ENCODE results near the gene BRS3.

BRS3 gene

DNA sequence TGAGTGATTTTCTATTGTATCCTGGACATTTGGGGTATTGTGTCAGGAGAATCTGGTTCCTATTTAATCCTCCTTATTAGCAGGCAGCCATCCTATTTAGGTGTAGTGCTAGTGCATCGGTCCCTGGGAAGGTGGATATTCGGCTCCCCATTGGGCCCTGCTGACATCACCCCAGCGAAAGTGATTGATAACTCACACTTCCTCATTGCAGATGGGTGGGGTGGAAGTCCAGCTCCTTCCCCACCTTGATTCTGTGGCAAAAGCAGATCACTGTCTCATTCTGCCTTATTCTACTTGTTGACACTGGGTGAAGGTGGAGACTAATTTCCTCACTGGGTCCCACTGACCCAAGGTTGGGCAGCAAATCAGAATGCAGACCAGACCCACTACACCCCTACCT lies 23.2 kb upstream of the BRS3 start:
- Histone ChIP-seq H3K9ac (ENCODE audit: low read length) (no peak overlapping the region), H3K36me3 (ENCODE audit: control insufficient read depth, insufficient read depth, low read length) (no peaks in the 10 kb centered on the region), H3K9me3 (ENCODE audit: control insufficient read depth, low read length) (no peaks in the 10 kb centered on the region), H3K4me1 (ENCODE audit: control insufficient read depth, insufficient read depth, low read length) (no peaks in the 10 kb centered on the region), H3K27me3 (ENCODE audit: control insufficient read depth, insufficient read depth, low read length) (no peaks in the 10 kb centered on the region), H3K4me3 (ENCODE audit: low read length) (no peak overlapping the region)

DNA sequence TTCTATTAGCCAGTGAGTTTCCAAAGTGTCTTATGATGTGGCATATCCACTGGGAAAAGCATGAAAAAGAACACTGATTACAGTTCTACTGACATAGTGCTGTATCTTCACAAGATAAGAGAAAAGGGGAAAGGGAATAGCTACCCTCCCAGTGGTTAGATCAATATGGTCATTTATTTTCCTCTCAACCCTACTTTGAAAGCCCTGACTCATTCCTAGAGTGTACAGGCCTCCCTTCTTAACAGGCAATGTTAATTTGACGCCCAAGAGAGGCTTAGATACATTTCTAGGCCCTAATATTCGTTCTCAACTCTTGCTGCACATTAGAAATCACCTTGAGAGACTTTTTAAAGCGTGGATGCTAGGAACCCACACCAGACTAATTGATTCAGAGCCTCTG lies 20.4 kb upstream of the BRS3 start:
- Histone ChIP-seq H3K9me3 (ENCODE audit: control insufficient read depth, low read length) (no peaks in the 10 kb centered on the region), H3K9ac (ENCODE audit: low read length) (no peak overlapping the region), H3K4me1 (ENCODE audit: control insufficient read depth, insufficient read depth, low read length) (no peaks in the 10 kb centered on the region), H3K36me3 (ENCODE audit: control insufficient read depth, insufficient read depth, low read length) (no peaks in the 10 kb centered on the region), H3K27me3 (ENCODE audit: control insufficient read depth, insufficient read depth, low read length) (no peaks in the 10 kb centered on the region), H3K4me3 (ENCODE audit: low read length) (no peak overlapping the region)

DNA sequence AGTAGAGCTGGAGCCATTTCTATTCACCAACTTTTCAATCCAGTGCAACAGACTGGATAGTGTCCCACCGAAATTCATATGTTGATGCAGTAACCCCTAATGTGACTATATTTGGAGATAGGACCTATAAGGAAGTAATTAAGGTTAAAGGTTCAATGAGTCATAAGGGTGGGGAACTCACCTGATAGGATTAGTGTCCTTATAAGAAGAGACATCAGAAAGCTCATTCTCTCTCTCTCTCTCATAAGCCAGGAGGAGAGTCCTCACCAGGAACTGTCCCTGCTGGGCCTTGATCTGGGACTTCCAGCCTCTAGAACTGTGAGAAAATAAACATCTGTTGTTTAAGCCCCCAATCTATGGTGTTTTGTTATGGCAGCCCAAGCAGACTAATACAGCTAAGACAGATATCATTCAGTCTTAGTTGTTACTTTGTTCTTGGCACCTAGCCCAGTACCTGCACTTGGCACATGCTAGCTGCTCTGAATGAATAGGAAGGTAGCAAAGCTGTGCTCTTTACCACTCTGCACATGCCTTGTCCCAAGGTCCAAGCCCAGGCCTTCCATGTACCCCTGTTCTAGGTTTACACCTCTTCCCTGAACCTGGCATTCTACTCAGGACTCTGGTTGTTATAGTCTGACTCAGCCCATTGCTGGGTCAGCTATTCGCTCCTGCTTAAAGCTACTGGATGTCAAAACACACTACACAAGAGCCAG lies 19.2 kb upstream of the BRS3 start:
- Histone ChIP-seq H3K4me3 (ENCODE audit: low read length) (no peak overlapping the region), H3K36me3 (ENCODE audit: control insufficient read depth, insufficient read depth, low read length) (no peaks in the 10 kb centered on the region), H3K9ac (ENCODE audit: low read length) (no peak overlapping the region), H3K27me3 (ENCODE audit: control insufficient read depth, insufficient read depth, low read length) (no peaks in the 10 kb centered on the region), H3K4me1 (ENCODE audit: control insufficient read depth, insufficient read depth, low read length) (no peaks in the 10 kb centered on the region), H3K9me3 (ENCODE audit: control insufficient read depth, low read length) (no peaks in the 10 kb centered on the region)

DNA sequence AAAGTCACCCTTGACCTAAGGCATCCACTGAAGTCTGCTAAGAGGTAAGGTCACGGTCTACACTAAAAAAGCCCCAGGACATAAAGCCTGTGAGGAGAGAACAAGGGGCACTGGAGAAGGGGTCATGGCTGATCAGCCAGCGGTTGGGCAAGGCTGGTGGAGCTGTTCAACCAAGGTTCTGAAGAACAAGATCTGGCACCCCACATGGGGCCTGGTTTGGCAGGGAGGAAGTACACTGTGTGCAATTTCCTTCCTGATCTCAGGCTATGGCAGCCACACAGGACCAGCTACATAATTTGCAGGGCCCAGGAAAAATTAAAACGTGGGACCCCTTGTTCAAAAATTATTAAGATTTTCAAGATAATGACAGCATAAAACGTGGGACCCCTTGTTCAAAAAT lies 14.1 kb upstream of the BRS3 start:
- H3K4me1 ChIP-seq (ENCODE audit: control insufficient read depth, insufficient read depth, low read length) = no peaks in the 10 kb centered on the region

DNA sequence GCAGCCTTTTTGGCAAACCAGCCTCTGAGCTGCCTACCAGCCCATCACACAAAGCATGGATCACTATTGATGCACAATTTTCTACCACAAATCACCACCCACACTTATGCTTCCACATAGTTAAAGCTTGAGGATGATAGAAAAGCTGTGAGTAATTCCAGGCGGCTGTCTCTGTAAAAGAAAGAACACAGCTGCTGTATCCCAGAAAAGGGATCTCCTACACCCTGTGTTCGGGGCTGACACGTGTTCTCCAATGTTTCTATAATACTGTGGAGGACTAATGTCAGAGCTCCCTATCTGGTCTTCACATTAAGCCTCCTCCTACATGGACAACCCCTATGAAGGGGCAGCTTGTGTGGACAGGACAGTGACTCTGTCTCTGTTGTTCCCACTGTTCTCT lies 12.5 kb upstream of the BRS3 start:
- H3K9me3 ChIP-seq (ENCODE audit: control insufficient read depth, low read length) = no peaks in the 10 kb centered on the region
- no peaks in the 10 kb centered on the region for H3K4me1 ChIP-seq (ENCODE audit: control insufficient read depth, insufficient read depth, low read length)
- no peak overlapping the region for H3K4me3 ChIP-seq (ENCODE audit: low read length)
- no peaks in the 10 kb centered on the region for H3K27me3 ChIP-seq (ENCODE audit: control insufficient read depth, insufficient read depth, low read length)
- no peaks in the 10 kb centered on the region for H3K36me3 ChIP-seq (ENCODE audit: control insufficient read depth, insufficient read depth, low read length)
- no peak overlapping the region for H3K9ac ChIP-seq (ENCODE audit: low read length)

More for the DNA sequence above, 14.1 kb upstream of the BRS3 start:
- Histone ChIP-seq H3K36me3 (ENCODE audit: control insufficient read depth, insufficient read depth, low read length) (no peaks in the 10 kb centered on the region), H3K4me3 (ENCODE audit: low read length) (no peak overlapping the region), H3K9me3 (ENCODE audit: control insufficient read depth, low read length) (no peaks in the 10 kb centered on the region), H3K9ac (ENCODE audit: low read length) (no peak overlapping the region), H3K27me3 (ENCODE audit: control insufficient read depth, insufficient read depth, low read length) (no peaks in the 10 kb centered on the region)

DNA sequence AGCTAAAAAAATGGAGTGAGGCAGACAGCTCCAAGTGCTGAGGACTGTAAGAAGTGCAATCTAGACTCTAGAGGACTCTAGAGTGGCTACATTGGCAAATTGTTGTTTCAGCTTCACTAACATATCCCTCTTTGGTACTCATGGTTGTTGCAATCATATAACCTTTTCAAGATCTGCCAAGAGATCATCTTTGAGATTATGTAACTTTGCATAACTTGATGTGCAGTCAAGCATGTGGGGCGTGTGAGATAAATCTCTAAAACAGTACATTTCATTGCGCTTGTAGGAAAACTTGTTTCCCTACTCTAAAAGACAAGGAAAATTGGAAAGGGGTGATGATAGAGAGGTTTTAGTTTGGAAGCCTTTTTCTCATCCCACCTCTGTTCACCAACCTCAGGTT lies 11.2 kb upstream of the BRS3 start:
- Histone ChIP-seq H3K27me3 (ENCODE audit: control insufficient read depth, insufficient read depth, low read length) (no peaks in the 10 kb centered on the region), H3K36me3 (ENCODE audit: control insufficient read depth, insufficient read depth, low read length) (no peaks in the 10 kb centered on the region), H3K9ac (ENCODE audit: low read length) (no peak overlapping the region), H3K4me1 (ENCODE audit: control insufficient read depth, insufficient read depth, low read length) (no peaks in the 10 kb centered on the region), H3K4me3 (ENCODE audit: low read length) (no peak overlapping the region), H3K9me3 (ENCODE audit: control insufficient read depth, low read length) (no peaks in the 10 kb centered on the region)

DNA sequence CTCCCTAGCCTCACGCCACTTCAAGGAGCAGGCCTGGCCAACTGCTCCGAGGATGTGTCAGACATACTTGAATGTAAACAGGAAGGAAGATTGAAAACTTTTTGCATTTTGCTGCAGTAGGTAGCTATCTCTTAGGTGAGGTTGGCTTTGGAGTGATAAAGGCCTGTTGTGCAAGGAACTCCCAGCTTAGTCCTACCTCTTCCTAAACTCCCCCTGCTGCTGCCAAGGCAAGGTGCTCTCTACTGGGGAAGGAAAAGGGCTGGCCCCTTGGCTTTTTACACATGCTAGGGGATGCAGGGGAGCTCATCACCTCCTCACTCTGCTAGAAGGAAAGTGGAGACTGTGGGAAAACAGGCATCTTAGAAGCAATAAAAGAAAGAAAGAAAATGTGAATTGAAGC lies 10.7 kb upstream of the BRS3 start:
- Histone ChIP-seq H3K4me3 (ENCODE audit: low read length) (no peak overlapping the region), H3K27me3 (ENCODE audit: control insufficient read depth, insufficient read depth, low read length) (no peaks in the 10 kb centered on the region), H3K9me3 (ENCODE audit: control insufficient read depth, low read length) (no peaks in the 10 kb centered on the region), H3K36me3 (ENCODE audit: control insufficient read depth, insufficient read depth, low read length) (no peaks in the 10 kb centered on the region), H3K4me1 (ENCODE audit: control insufficient read depth, insufficient read depth, low read length) (no peaks in the 10 kb centered on the region), H3K9ac (ENCODE audit: low read length) (no peak overlapping the region)

DNA sequence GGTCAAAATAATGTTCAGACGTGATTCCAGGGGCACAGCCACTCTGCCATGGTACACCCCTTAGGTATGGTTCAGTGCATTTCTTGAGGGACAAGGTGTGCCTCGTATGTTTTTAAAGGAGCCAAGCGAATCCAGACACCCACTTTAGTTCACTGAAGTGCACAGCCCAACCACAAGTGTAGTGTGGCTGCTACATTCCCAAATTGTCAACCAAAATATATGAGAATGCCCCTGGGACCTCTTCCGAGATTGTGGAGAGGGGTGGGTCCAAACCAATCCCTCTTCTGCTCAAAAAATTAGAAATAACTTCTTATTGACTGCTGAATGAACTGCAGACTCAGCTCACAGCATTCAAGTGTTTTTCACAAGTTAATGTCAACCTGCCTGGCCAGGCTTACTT lies 7.4 kb upstream of the BRS3 start:
- no peaks in the 10 kb centered on the region for H3K27me3 ChIP-seq (ENCODE audit: control insufficient read depth, insufficient read depth, low read length)
- no peak overlapping the region for H3K9ac ChIP-seq (ENCODE audit: low read length)
- no peaks in the 10 kb centered on the region for H3K36me3 ChIP-seq (ENCODE audit: control insufficient read depth, insufficient read depth, low read length)
- H3K4me3 ChIP-seq (ENCODE audit: low read length) = no peak overlapping the region
- H3K9me3 ChIP-seq (ENCODE audit: control insufficient read depth, low read length) = no peaks in the 10 kb centered on the region
- H3K4me1 ChIP-seq (ENCODE audit: control insufficient read depth, insufficient read depth, low read length) = no peaks in the 10 kb centered on the region

DNA sequence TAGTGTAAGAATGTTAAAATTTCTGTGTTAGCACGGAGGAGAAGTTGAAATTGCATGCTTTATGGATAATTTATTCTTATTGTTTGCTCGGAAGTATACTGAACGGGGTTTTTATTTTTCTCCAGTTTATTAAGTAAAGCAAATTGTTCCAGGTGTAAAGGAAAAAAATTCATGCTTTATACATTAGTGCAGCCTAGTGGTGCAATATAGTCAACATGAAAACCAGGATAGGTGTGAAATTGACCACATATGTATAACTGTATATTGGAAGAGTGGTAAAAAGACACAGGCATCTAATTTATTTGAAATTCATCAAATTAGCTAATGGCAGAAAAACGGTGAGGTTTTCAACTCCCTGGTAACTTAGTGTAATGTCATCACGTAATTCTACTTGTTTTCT lies 959 bp downstream of the BRS3 start:
- no peak overlapping the region for H3K9ac ChIP-seq (ENCODE audit: low read length)
- H3K36me3 ChIP-seq (ENCODE audit: control insufficient read depth, insufficient read depth, low read length) = no peaks in the 10 kb centered on the region
- no peak overlapping the region for H3K4me3 ChIP-seq (ENCODE audit: low read length)
- no peaks in the 10 kb centered on the region for H3K4me1 ChIP-seq (ENCODE audit: control insufficient read depth, insufficient read depth, low read length)
- H3K9me3 ChIP-seq (ENCODE audit: control insufficient read depth, low read length) = no peaks in the 10 kb centered on the region
- H3K27me3 ChIP-seq (ENCODE audit: control insufficient read depth, insufficient read depth, low read length) = peaks cover 3% of the 10 kb centered on the region

DNA sequence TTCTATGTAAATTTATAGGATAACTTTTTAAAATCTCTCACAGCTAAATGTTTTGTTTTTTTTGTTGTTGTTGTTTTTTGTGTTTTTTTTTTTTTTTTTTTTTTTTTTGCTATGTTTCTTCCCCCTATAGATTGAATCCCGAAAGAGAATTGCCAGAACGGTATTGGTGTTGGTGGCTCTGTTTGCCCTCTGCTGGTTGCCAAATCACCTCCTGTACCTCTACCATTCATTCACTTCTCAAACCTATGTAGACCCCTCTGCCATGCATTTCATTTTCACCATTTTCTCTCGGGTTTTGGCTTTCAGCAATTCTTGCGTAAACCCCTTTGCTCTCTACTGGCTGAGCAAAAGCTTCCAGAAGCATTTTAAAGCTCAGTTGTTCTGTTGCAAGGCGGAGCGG lies 4.1 kb downstream of the BRS3 start:
- Histone ChIP-seq H3K4me3 (ENCODE audit: low read length) (no peak overlapping the region), H3K4me1 (ENCODE audit: control insufficient read depth, insufficient read depth, low read length) (no peaks in the 10 kb centered on the region), H3K9ac (ENCODE audit: low read length) (no peak overlapping the region), H3K36me3 (ENCODE audit: control insufficient read depth, insufficient read depth, low read length) (no peaks in the 10 kb centered on the region), H3K9me3 (ENCODE audit: control insufficient read depth, low read length) (no peaks in the 10 kb centered on the region), H3K27me3 (ENCODE audit: control insufficient read depth, insufficient read depth, low read length) (peaks cover 3% of the 10 kb centered on the region)

DNA sequence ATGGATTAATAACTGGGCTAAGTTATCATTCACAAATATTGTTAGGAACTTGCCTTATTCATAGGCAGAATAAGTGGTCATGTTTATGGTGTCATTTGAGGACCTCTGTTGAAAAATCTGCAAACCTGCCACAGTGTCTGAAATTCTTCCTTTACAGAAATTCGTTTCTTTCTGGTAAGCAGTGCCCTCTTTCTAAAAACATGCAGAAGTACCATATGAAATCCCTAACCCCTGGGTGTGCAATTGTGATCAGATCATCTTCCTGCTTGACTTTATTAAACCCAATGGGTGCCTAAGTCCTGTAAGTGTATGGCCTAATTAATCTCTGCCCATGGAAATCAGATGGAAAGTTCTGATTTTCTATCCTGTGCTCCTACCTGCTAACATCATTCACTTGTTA lies 5.3 kb downstream of the BRS3 start:
- Histone ChIP-seq H3K9me3 (ENCODE audit: control insufficient read depth, low read length) (no peaks in the 10 kb centered on the region), H3K4me1 (ENCODE audit: control insufficient read depth, insufficient read depth, low read length) (no peaks in the 10 kb centered on the region)

DNA sequence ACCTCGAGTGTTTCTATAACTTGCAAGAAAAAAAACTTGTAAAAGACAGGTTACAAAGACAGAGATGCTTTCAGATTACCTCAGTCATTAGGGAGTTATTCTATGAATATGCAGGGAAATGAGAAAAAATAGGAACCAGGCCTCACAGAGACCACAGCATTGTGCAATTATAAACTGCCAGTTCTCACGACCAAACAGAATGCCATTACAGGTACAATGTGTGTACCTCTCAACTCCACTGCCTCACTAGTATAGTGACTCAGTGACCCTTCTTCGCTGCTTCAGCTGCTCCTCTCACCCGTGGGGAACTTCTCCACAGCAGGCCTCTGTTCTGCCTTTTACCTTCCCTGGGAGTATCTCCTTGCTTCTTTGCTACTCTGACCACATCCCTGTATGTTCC lies 7.3 kb downstream of the BRS3 start:
- Histone ChIP-seq H3K4me3 (ENCODE audit: low read length) (no peak overlapping the region), H3K9me3 (ENCODE audit: control insufficient read depth, low read length) (no peaks in the 10 kb centered on the region), H3K27me3 (ENCODE audit: control insufficient read depth, insufficient read depth, low read length) (peaks cover 3% of the 10 kb centered on the region), H3K36me3 (ENCODE audit: control insufficient read depth, insufficient read depth, low read length) (no peaks in the 10 kb centered on the region), H3K4me1 (ENCODE audit: control insufficient read depth, insufficient read depth, low read length) (no peaks in the 10 kb centered on the region), H3K9ac (ENCODE audit: low read length) (no peak overlapping the region)

More for the DNA sequence above, 5.3 kb downstream of the BRS3 start:
- Histone ChIP-seq H3K9ac (ENCODE audit: low read length) (no peak overlapping the region), H3K27me3 (ENCODE audit: control insufficient read depth, insufficient read depth, low read length) (peaks cover 3% of the 10 kb centered on the region), H3K4me3 (ENCODE audit: low read length) (no peak overlapping the region), H3K36me3 (ENCODE audit: control insufficient read depth, insufficient read depth, low read length) (no peaks in the 10 kb centered on the region)

DNA sequence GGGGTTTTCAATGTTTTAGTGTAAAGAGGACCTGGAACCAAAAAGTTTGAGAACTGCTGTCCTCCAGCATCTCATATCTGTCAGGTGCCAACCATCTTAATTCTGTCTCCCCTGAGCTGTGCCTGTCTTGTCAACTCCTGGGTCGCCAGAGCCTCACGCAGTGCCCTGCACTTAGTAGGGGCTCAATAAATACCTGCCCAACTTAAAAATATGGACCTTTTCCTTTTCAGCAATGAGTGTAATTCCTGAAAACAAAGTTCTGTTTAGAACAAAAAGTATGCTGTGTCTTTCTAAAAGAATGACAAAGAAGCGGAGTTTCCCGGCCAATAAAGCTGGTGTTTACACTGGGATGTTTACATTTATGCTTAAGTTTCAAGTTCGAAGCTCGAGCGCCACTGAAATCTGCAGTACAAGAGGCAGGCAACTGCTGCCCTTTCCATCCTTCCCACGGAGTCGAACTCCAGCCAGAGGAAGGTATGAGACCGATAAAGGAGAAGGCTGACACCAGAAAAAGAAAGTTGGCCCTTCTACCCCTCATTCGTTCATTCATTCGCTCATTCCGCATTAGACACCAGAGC lies 8.5 kb downstream of the BRS3 start:
- Histone ChIP-seq H3K9me3 (ENCODE audit: control insufficient read depth, low read length) (no peaks in the 10 kb centered on the region), H3K27me3 (ENCODE audit: control insufficient read depth, insufficient read depth, low read length) (no peaks in the 10 kb centered on the region), H3K36me3 (ENCODE audit: control insufficient read depth, insufficient read depth, low read length) (no peaks in the 10 kb centered on the region), H3K9ac (ENCODE audit: low read length) (peak overlapping the region; percentile 84), H3K4me3 (ENCODE audit: low read length) (peak overlapping the region; percentile 33), H3K4me1 (ENCODE audit: control insufficient read depth, insufficient read depth, low read length) (no peaks in the 10 kb centered on the region)

Measured in mucosa of stomach (tissue), 1 donor.